ENCODE measurements around the gene CYTH1.

The CYTH1 gene, protein sequence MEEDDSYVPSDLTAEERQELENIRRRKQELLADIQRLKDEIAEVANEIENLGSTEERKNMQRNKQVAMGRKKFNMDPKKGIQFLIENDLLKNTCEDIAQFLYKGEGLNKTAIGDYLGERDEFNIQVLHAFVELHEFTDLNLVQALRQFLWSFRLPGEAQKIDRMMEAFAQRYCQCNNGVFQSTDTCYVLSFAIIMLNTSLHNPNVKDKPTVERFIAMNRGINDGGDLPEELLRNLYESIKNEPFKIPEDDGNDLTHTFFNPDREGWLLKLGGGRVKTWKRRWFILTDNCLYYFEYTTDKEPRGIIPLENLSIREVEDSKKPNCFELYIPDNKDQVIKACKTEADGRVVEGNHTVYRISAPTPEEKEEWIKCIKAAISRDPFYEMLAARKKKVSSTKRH

DNA sequence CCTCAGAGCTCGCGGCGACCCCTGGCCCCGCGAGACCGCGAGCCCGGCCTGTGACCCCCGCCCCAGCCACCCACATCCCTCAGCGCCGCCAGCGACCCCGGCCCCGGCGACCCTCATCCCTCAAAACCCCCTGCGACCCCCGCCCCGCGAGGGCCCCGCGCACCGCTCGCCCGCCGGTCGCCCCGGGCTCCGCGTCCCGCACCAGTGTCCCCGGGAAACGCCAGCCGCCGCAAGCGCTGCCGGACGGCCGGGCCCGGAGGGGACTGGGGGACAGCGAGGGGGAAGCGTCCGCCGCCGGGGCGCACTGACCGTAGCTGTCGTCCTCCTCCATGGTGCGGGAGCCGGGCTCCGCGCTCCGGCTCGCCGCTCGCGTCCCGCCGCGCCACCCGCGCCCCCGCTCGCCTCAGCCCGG is at the start of gene CYTH1:
TSS of gene CYTH1 (minus strand) at position 381 of the 412 bp plus-strand sequence. CDS start at position 331, 50 bp downstream.
- DNase-seq: no peak

DNA sequence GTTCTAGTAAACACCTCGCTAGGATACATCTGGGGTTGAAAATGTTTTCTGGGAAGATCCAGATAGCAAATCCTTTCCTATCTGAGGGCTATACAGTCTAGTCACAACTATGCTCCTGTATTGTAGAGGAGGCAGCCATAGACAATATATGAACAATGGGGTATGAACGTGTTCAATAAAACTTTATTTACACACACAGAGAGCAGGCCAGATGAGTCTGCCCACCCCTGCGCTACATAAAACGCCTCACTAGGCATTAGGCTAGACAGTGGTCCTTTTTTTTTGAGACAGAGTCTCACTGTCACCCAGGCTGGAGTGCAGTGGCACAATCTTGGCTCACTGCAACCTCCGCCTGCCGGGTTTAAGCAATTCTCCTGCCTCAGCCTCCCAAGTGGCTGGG is 47.4 kb upstream of the CYTH1 start:
- DNase-seq: no peak

DNA sequence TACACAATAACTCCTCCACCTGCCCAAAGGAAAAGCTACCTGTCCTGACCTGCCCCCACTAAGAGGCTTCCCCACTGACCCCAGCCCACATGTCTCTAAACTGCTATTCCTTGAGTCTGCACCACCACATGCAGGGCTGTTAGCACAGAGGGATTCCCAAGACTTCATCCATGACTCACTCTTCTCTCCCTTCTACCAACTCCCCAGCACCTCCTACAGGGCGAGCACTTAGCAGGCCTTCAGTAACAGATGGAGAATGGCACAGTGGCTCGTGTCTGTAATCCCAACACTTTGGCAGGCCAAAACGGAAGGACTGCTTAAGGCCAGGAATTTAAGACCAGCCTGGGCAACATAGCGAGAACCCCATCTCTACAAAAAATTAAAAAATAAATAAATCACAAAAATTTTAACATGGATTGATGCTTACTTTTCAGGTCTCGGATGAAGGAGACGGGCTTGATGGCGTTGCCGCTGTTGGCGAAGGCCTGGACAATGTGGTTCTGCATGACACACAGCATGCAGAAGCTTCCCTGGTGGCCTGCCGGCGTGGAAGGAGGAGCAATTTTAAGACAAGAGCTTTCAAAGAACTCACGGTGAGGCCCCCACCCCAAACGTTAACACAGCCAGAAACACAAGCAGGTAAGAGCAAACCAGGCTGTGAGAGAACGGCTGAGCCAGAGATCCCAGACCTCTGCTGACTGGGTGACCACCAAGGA is 46.6 kb upstream of the CYTH1 start:
- DNase-seq: peak; percentile 53 to 61

DNA sequence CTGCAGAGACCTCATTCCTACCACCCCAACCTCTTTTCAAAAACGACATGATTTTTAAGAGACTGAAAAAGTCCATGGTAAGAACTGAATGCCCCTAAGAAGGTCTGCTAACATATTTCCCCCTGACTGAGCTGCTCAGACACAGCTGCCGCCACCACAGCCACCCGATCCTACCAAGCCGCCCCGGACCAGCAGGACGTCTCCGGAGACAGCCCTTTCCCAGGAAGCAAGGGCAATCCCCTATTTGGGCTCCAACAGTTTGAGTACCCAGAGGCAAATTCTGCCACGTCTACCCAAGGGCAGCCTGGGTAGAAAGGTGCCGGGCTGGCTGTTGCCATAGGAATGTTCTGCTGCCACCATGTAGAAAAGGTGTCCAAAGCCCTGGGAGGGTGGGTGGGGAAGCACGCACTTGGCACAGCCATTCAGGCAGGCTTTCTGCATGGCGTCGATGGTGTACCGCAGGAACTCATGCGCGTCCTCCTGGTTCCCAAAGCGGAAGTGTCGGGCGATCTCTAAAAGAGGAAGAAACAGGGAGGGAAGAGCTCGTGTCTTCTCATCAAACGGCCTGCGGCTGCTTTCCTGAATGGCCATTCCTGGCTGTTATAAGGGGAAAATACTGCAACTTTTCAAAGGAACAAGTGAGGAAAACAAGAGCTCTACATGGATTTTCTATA is 44.9 kb upstream of the CYTH1 start:
- peak; percentile 68 to 73 for DNase-seq

DNA sequence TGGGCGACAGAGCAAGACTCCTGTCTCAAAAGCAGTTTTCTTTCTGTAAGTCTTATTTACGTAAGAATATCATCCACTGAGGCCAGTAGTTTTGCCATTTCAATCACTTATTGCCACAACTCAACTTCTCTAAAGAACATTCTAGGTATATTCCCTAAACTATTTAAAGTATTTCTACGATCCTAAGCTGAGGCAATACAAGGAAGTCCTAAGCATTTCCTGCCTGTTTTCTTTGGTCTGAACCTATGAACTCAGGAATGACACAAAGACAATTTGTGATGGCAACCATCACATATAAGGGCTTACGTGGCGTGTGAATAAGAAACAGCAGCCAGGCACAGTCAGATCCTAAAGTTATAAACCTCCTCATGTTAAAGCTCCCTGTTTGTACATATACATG is 44.3 kb upstream of the CYTH1 start:
- DNase-seq: peak; percentile 74 to 85

DNA sequence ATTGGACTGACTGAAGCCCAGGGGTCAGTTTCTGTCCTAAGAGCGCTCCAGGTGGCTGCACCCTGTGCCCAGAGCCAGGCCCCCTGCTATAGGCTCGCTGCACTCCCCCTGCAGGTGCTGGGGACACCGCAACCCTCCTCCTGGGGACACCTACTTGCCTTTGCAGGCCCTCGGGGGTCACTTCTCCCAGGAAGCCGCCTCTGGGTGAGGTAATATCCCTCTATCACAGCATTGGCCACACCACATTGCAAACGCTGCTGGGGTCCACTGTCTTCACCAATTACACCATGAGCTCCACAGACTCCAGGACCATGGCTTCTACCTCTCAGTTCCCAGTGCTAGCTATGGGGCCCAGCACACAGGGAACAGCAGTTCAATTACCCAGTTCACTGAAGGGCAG is 43.6 kb upstream of the CYTH1 start:
- DNase-seq: no peak

DNA sequence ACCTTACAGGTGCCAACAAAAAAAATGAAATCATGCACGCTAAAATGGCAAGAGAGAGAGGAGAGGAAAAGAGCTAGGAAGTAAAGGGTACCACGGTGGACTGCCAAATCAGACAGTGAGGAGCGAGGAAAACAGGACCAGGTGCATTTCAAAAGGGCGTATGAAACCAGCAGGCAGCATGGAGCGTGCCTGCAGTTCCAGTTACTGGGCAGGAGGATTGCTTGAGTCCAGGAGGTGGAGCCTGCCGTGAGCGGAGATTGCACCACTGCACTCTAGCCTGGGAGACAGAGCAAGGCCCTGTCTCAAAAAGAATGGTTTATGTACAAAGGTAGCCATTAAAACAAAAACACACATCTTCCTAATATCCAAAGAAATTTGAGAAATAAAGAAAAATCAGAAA is 42.2 kb upstream of the CYTH1 start:
- no peak for DNase-seq

DNA sequence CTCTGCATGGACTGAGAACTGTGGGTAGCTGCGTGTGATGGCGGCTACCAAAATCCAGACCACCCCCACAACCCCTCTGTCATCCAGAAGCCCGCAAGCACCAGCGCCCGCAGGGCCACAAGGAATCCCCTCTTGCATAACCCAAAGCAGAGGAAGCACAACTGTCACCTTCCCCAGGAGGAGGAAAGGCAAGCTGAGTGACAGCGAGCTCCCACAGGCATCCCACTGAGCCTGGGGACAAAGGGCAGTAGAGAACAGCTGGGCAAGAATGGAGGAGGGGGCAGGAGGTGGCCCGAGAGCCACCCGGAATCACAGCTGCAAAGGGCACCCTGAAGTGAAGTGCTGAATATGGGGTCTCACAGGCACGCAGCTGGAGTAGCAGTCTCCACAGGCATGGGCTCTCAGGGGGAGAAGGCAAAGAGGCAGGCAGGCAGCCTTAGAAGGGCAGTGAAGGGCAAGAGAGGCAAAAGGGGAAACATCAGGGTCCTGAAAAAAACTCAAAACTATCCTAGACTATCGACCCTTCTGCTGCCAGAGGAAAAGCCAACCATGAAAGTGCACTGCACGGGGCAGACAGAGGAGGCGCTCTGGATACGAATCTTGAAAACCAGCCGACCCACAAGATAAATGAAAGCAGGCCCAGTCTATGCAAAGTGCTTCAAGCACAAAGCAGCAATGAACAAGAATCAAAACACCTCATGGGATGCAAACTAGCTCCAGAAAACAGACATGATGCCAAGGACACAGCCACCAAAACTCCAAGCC is 41.4 kb upstream of the CYTH1 start:
- no peak for DNase-seq

DNA sequence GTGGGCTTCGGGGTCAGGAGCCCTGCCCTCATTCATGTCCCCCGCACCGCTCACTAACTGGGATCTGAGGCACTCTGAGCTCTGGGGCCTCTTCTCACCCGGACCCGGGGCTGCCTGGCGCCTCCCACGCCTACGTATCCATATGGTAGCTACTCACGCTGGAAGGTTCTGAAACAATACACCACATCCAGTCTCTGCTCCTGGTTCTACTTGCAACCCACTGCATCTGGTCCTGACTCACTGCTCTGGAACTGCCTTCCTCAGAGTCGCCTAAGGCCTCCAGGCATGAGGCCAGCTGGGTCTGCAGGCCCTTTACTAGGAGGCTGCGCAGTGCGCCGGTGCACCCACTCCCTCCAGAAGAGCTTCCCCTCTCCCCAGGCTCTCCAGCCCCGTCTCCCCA is 40.5 kb upstream of the CYTH1 start:
- DNase-seq: no peak

DNA sequence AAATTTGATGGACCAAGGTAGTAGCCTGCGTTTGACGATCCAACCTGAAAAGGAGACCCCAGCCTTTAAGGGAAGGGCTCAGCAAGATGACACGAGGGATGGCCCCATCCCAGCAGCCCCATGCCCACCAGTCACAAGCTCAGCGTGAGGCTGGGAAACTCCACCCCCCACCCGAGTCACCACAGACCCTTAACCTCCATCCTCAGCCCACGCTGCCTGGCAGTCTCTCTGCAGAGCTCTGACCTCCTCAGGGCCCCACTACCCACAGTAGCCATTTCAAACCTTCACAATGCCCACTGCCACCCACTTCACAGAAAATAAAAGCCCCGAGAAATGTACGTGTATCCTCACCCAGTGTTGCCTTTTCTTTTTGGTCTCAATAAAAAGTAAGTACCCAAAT is 39.9 kb upstream of the CYTH1 start:
- DNase-seq: no peak

DNA sequence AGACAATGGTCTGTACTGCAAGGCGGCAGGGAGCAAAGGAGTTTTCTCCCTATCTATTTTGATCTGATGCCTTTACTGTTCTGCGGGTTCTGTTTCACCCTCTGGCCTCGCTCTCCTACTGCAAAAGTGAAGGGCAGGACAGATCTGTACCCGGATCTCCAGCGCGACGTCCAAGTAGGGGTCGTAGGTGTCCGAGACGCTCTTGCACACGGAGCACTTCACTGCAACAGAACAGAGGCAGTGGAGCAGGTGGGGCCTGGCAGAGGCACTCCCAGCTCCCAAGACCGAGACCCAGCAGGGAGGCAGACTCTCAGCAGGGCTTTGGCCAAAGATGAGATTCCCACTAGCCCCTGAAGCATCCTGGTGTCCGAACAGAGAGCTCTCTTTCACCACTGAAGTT is 38.8 kb upstream of the CYTH1 start:
- DNase-seq: no peak

DNA sequence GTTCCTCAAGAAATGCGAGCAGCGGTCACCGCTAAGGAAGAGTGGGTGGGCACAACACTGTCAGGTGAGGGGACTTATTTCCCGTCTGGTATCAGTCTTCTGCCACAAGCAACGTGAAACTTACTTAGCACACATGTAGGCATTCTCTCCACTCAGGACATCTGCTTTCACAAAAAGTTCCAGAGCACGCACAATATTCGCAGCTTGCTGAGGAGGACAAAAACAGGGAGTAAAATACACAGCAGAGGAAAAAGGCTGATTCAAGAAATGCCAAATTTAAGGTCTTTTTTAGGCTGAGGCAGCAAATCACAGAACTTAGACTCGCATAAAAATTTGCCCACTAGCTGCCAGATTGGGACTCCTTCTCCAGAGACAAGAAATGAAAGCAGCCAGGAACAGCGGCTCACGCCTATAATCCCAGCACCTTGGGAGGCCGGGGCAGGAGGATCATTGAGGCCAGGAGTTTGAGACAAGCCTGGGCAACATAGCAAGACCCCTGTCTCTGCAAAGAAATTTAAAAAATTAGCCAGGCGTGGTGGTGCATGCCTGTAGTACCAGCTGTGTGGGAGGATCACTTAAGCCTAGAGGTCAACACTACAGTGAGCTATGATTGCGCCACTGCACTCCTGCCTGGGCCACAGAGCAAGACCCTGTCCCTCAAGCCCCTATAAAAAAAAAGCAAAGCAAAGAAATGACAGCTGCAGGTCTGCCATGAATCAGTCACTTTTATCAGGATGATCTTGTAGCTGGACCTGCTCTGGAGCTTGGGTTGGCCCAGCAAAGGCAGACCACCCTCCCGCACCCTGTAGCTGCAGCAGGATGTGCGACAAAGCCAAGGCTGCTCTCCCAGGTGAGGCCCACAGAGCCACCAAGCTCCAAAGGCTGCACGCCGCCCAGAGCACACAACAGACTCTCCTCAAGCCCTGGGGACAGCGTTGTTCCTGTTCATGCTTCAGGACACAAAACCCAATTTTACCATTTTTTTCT is 38.0 kb upstream of the CYTH1 start:
- DNase-seq: no peak

DNA sequence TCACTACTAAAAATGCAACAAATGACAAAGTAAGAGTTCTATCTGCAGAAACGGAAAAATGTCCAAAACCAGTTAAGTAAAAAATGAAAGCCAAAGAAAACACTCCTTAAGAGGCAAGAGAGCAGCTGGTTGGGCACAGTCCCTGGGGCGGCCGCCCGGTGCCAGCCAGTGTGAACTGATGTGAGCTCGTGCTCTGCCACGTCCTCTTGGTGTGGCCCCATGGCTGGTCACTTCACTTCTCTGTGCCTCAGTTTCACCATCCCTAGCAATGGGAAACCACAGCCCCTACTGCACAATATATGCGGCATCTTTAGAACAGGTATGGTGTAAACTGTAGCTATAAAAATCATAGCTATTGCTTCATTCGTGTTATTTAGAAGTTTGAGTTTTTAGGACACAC is 37.3 kb upstream of the CYTH1 start:
- DNase-seq: no peak

DNA sequence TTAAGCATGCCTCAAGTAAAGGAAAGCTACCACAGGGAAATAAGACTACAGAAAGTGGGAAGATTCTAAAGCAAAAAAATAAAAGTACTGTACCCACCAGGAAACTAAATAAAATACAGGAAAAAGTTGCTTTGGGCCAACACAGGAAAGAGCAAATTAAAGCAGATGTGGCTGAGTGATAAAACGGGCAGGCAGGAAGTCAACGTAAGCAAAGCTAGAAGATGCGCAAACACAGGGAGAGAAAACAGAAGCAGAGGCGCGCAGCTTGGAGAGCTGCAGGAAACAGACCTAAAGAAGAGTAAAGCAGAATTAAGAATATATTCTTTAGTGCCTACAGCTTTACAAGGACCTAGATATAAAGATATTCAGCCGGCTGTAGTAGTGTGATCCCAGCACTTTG is 36.9 kb upstream of the CYTH1 start:
- DNase-seq: no peak

DNA sequence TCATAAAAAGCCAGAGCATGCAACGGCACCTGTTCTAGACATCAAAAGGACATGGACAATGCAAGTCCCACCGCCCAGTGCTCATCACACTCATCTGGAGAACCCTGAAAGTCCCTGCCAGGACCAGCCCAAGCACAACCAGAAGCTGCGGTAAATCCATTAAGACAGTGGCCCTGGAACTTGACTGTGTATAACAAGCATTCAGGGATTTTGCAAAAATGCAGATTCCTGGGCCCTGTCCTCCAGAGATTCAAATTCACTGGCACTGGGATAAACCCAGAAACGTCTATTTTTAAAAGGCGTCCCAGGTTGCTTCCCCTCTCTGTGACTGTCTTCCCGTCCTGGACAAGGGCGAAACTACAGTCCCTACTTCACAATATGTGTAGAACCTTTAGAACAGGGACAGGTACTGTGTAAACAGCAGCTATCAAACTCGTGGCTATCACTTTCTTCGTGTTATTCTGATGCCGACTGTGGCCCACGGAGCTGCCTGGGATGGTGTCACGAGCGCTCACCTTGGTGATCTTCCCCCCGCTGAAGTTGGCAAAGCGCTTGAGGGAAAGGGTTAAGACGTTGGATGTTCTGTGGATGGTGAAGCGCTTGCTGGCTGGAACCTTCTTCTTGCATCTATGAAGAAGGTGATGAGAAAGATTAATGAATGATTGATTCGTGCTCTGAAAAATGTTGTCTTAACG is 36.2 kb upstream of the CYTH1 start:
- no peak for DNase-seq

DNA sequence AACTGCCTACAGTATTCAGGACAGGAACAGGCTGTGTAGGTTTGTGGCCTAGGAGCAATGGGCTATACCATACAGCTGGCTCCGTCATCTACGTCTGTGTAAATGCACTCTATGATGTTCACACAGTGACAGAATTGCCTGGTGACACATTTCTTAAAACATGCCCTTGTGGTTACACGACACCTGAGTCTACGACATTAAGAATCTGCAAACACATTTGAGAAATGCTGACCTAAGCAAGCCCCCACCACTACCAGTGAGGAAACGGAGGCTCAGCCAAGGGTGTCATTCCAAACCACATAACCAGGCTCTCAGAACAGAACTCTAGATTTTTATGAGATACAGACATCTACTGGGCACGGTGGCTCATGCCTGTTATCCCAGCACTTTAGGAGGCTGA is 35.0 kb upstream of the CYTH1 start:
- DNase-seq: no peak

DNA sequence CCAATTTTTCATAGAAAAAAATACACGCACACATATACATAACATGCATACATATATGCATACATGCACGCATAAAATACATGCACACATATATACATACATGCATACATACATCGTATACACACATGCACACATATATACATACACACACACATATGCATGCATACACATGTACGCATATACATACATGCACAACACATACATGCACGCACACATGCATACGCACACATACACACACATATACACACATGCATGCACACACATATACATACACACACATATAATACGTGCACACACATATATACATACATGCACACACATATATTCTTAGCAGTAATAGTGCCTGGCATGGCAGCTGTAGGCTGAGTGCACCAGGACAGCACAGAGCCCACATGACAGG is 33.6 kb upstream of the CYTH1 start:
- no peak for DNase-seq

DNA sequence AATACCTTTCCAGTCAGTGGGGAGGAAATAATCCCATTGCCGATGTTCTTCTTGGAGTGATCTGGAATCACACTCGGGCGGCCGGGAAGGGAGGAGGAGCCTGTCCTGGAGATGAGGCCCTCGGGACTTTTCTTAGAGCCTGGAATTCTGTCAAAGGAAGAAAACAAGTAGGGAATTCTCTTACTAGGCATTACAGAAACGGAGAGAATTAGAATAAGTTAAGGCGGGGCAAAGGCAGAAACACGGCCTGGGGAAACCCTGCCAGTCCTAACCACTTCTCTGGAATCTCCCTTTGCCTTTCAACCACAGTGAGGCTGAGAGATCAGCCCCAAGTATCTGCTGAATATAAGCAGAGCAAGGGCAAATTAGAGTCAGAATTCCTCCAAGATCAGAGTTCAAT is 30.8 kb upstream of the CYTH1 start:
- DNase-seq: no peak

DNA sequence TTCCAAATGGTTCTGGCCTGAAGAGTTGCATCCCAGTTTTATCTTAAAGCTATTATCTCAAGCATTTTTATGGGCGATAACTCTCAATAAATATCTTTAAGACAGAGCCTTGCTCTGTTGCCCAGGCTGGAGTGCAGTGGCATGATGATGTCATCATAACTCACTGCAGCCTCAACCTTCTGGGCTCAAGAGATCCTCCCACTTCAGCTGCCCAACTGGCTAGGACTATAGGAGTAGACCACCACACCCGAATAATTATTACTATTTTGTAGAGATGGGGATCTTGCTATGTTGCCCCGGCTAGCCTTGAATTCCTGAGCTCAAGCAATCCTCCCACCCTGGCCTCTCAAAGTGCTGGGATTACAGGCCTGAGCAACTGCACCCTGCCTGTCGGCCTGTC is 26.1 kb upstream of the CYTH1 start:
- DNase-seq: no peak

DNA sequence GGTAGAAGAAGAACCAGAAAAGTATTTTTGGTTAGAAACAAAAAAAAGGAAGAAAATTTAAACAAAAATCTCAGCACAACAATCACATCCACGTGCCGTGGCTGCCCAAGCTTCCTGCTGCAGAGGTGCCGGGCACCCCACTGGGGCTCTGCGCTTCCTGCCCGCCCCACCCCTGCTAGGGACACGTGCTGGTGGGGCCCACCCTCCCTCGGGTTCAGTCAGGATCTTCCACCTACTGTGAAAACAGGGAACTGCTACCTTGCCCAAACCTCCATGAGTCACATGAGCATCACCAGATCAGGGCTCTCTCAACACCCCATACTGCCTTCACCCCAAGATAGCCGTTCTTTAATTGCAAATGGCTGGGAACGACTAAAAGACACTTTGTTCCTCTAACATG is 24.4 kb upstream of the CYTH1 start:
- DNase-seq: peak; percentile 34 to 39

DNA sequence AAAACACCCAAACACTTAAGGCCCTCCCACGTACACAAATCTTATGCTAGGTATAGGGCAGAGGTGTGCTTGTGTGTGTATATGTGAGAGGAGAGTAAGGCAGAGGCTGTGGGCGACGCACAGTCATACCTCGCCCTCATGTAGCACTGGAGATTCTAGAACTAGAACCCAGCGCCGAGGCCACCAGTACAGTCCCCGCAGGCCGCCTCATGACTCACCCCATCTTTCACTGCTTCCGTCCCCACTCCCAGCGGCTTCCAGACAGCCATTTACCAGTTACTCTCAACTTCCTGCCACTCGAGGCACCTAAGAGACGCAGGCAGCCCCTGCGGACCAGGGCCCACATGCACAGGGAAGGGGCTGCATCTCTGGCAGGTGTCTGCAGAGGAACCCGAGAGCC is 23.2 kb upstream of the CYTH1 start:
- DNase-seq: no peak
